Medulla oblongata (tissue), 1 donor: Measurements from ENCODE around the gene CSTPP1.

ENCODE experiments used
- DNase-seq: peaks from one replicate; pipeline ENCODE4 v3.0.0-alpha.2; 2015; ENCODE audit errors: extremely low spot score

The CSTPP1 gene, protein sequence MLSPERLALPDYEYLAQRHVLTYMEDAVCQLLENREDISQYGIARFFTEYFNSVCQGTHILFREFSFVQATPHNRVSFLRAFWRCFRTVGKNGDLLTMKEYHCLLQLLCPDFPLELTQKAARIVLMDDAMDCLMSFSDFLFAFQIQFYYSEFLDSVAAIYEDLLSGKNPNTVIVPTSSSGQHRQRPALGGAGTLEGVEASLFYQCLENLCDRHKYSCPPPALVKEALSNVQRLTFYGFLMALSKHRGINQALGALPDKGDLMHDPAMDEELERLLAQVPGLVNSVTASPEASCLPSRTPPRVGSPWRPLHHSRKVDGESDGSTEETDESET

GRCh38 chr11:46936138-46937110 lies at the start of gene CSTPP1:
CSTPP1 (plus strand) TSS chr11:46936761; CDS start chr11:46936806, 45 bp downstream.
- peak; percentile 91 for DNase-seq

DNA sequence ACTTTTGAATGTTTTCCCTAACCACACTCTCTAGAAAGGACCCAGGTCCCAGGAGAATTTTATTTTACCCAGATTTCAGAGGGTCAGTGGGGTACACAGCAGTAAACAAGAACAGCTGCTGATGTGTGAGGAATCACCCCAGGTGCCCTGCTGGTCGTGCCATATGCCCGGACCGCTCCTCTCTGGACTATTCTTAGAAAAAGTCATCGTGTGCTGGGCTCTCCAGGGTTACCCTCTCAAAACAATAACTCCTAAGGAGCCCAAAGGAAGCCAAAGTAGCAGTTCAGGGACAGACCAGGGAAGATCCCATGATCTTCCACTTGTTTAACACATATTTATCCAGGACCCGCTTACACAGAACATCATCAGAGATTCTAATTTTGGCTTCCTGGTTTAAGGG lies 47.9 kb upstream of the CSTPP1 start:
- no peak for DNase-seq

DNA sequence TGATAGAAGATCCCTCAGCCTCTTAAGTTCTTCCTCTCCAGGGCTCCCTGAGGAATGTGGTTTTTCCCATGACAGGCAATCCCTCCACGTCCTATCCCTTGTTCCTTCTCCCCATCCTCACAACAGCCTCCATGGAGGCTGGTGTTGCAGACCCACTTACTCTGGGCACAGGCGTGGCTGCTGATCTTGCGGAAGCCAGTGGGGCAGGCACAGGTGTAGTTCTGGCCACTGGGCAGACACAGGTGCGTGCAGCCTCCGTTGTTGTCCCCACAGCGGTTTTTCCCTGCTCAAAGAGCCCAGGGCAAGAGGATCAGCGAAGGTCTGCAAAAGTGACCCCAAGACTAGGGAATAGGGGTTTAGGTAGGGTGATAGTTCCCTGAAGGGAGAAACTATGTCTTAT lies 47.3 kb upstream of the CSTPP1 start:
- no peak for DNase-seq

DNA sequence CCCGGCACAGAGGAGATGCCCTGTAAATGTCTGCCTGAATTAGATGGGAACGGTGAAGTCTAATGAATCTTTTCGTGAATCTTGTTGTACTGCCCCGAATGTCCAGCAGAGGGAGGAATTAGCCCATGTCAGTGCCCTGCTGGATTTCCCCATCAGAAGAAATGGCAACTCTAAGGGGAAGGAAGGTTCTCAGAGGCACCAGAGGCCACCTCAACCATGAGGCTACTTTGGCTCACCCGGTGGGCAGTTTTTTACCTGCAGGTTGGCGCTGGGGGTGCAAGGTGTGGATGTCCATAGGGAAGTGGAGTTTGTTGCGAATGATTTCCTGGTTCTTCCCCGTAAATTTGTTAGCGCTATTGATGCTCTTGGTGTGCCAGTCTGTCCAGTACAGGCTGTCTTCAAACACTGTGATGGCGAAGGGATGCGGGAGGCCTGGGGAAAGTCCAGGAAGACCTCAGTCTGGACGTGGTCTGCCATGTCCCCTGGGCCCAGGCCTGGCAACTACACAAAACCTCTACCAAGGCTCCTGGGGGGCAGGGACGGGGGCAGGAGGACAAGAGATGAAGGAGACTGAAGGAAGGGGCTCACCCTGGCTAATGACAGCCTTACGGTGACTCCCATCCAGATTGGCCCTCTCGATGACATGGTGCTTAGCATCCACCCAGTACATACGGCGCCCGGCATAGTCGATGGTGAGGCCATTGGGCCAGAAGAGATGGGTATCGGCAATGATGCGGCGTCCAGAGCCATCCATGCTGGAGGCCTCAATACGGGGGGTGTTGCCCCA lies 46.7 kb upstream of the CSTPP1 start:
- peak; percentile 89 for DNase-seq

DNA sequence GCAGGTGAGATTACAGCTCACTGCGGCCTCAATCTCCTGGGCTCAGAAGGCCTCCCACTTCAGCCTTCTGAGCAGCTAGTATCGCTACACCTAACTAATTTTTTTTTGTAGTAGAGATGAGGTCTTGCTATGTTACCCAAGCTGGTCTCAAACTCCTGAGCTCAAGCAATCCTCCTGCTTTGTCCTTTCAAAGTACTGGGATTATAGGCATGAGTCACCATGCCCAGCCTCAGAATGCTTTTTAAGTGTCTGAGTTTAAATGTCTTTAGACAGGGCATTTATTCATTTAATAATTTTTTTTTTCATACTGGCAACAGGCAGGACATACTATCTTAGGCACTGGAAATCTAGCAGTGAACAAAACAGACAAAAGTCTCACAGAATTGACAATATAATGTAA lies 45.9 kb upstream of the CSTPP1 start:
- DNase-seq: no peak

DNA sequence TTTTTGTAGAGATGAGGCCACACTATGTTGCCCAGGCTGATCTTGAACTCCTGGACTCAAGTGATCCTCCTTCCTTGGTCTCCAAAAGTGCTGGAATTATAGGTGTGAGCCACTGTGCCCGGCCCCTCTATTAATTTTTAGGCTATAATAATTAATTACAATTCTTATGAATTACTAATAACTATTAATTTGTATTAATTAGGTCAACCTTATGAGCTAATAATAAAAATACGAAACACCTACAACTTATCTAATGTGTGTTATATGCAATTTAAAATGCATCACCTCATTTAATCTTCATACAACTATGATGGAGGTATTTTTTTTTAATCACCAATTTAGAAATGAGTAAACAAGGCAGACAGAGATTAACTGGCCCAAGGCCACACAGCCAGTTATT lies 44.5 kb upstream of the CSTPP1 start:
- no peak for DNase-seq

GRCh38 chr11:46892838-46893237 lies 43.7 kb upstream of the CSTPP1 start:
- no peak for DNase-seq

DNA sequence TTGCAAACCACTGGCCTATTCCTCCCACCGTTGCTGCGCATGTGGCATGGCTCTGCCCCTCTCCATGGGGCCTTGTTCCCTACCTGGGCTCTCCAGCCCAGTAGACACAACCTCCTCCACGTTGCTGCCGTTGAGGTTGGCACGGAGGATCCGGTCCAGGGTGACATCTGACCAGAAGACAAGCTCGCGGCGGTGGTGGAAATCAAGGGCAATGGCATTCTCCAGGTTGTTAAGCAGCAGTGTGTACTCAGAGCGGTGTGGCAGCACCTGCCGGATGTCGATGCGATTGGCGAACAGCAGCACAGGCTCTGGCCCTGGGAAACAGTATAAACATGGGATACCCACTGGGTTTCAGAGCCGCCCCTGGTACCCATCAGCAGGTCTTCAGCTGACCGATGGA lies 42.1 kb upstream of the CSTPP1 start:
- DNase-seq: no peak

- no peak for DNase-seq
Measured at GRCh38 chr11:46894961-46895360, 41.6 kb upstream of the CSTPP1 start.

GRCh38 chr11:46895821-46896220 lies 40.7 kb upstream of the CSTPP1 start:
- peak; percentile 74 for DNase-seq

DNA sequence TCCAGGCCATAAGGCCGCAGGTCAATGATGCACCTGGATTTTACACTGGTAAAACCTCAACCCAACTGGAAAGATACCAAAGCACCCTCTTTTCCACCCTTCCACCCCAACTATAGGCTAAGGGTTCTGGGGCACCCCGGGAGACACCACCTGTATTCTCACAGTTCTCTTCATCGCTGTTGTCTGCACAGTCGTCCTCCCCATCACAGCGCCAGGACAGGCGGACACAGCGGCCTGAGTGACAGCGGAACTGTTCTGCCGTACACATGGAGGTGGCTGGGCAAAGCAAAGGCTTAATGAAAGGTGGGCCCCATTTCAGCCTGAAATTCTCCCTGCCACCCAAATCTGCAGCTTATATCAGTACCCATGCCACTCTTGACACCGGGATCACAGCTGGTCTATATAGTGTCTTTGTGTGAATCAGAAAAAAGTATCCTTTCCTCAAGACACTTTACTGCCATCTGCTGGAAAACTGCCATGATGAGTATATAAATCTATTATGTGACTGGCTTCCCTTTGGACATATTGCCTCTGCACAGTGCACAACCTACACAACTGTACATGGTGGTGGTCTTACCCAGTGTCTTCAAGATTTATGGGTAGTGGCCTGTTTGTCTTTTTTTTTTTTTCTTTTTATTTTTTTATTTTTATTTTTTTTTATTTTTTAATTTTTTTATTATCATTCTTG lies 39.7 kb upstream of the CSTPP1 start:
- DNase-seq: peak; percentile 33

- no peak for DNase-seq
Measured at GRCh38 chr11:46898396-46899095, 38.0 kb upstream of the CSTPP1 start.

DNA sequence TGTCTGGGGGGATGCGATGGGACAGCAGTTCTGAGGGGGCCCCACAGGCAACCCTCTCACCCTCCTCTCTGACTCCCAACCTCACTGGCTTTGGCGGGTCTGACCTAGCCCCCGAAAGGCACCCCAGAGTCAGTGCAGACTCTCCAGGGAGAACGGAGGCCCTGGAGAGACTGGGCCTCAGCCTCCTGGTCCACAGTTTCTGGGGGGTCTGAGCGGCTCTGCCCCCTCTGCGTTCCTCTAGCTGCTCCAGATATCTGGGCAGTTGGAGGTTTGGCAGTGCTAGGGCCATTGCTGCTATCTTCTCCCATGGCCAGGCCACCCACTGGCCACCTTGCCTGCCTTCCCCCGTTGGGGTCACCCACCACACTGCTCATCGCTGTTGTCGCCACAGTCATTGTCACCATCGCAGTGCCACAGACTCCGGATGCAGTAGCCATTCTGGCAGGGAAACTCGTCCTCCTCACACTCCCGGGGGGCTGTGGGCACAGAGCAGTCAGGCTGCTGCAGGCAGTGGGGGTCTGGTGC lies 37.0 kb upstream of the CSTPP1 start:
- DNase-seq: no peak

- no peak for DNase-seq
Measured at GRCh38 chr11:46900091-46900746, 36.3 kb upstream of the CSTPP1 start.

DNA sequence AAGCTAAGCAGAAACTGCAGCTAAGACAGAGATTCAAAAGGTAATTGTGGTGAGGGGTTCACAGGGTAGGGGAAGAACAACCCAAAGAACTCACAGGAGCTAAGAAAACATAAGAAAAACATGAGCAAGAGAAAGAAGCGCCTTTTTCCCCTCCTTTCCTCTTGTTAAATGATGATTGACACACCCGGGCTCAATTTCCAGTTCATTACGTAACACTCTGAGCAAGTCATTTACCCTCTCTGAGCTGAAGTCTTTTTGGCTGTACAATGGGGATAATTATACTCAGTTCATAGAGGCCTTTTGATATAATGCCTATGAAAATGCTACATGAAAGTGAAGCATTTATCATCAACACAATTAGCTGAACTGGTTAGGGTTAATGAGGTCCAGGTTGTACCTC lies 35.4 kb upstream of the CSTPP1 start:
- DNase-seq: no peak

DNA sequence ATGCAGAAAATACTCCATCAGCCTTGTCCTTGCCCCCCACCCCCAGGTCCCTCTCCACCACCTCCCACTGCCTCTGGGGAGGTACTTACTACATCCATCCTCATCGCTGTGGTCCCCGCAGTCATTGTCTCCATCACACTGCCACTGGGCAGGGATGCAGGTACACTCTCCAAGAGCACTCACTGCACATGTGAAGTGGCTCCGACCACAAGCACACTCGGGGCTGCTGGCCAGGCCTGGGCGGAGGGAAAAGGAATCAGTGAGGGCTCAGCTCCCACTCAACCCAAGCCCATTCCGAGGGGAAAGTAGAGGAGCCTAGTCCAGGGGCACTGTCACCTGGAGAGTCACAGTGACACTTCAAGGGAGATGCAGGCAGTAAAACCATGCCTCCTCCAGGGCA lies 33.9 kb upstream of the CSTPP1 start:
- DNase-seq: no peak

GRCh38 chr11:46903846-46904245 lies 32.7 kb upstream of the CSTPP1 start:
- peak; percentile 96 for DNase-seq

DNA sequence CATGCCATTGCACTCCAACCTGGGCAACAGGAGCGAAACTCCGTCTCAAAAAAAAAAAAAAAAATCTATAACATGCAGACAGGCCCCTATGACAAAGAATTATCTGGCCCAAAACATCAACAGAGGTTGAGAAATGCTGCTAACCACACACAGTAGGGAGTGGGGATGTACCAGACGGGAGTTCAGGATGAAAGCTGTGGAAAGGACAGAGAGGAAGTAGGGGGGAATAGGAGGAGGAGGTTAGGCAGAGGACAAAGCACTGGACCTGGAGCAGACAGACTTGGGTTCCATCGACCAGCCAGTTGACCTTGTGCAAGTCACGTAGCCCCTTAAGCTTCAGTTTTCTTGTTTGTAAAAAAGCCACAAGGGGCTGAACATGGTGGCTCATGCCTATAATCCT lies 30.8 kb upstream of the CSTPP1 start:
- DNase-seq: no peak

- DNase-seq: peak; percentile 54
Measured at GRCh38 chr11:46906609-46907041, 29.9 kb upstream of the CSTPP1 start.

- no peak for DNase-seq
Measured at GRCh38 chr11:46907606-46908005, 29.0 kb upstream of the CSTPP1 start.
